ENCODE results near the gene ANO3.
"Not testable (repeated sequence)": the region's sequence is repeated elsewhere in the genome, so short reads cannot be mapped to it uniquely, and the experiment has no call there.

ANO3 gene

DNA sequence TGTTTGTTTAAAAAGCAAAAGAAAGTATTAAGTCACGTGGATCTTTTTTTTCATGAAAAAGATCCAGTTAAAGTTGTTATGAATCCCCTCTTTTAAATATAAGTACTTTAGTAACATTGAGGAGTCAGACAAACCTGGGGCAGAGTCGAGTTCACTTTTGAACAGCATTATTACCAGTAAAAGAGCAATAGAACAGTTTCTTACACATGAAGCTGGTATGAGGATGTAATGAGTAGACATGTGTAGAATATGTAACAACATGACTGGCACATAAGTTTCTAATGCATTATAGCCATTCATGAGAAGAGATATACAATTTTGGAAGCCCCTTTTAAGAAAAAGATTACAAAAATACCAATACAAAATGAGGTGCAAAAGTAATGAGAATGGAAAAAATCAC, 247.8 kb downstream of the ANO3 start:
- no peak for DNase-seq

- no peak for DNase-seq
These were observed 249.0 kb downstream of the ANO3 start for GRCh38 chr11:26580929-26581328.

- no peak for DNase-seq
These were observed 251.6 kb downstream of the ANO3 start for GRCh38 chr11:26583550-26583949.

DNA sequence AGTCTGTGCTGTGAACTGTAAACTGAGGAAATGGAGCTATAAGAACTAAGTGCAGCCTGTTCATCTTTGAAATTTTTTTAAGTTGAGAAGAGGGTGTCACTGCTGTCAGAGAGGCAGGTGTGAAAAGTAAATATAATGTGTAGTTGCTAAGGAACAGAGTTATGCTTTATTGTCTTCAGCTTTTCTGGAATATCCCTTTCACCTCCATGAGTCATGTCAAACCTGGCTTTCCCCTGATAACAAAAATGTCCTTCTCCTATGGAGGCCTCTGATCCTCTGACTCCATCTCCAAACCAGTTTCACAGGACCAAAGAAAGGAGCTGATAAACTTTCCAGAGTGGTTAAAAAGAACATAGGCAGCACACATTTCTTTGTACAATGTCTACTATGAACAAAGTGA, 252.9 kb downstream of the ANO3 start:
- DNase-seq: no peak

DNA sequence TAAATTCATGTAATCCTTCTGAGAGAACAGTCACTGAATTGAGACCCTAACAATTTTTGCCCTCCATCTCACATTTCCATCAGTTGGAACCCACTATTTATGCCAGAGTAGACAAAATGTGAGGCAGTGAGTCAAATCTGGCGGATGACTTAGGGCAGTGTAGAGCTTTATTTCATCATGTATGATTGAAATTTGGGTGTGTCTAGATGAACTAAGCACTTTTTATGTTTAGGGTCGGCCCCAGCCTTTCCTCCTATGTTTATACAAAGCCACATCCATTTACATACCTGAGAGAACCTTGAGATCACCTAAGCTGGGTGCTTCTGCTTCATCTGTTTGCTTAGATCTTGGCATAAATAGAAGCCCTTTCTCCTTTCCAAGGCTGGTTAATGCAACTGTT, 255.1 kb downstream of the ANO3 start:
- no peak for DNase-seq

DNA sequence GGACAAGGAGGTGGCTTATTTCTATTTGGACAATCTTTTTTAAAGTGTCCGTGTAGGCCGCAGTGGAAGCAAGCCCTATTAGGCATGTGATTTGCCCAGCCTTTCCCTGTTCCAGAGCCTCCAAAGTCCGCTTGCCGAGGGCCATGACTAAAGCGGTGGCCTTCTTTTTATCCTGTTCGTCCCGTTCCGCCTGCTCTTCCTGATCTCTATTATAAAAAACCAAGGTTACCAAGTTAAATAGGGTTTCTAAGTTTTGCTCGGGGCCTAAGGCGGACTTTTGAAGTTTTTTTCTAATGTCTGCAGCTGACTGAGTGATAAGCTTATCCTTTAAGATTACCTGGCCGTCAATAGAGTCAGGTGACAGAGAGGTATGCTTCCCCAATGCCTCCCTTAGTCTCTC, 261.8 kb downstream of the ANO3 start:
- DNase-seq: no peak

DNA sequence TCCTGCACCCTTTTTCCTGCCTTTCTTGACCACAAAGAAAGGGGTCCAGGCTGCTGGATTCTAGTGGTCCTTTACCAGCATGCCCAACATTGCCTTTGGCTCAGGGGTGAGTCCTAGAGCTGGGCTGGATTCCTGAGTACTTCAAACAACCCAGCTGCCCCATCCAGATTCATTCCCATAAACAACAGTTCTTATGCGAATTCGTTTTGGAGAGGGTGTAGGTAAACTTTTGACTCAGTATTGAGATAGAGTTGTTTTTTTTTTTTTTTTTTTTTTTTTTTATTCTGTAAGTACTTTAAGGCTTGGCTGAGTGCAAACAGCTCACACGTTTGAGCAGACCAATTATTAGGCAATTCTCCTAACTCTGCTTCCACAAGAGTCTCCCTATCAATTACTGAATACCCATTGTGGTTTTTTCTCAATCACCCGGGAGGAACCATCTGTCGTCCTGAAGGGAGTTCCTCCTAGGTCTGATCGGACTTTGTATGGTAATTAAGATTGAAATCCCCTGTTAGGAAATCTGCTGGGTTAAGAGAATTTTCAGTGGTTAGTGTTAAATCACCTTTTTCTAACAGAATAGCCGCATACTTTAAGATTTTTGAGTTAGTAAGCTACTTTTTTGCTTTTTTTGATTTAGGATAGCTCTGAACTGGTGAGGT, 263.4 kb downstream of the ANO3 start:
- DNase-seq: not testable (repeated sequence)

DNA sequence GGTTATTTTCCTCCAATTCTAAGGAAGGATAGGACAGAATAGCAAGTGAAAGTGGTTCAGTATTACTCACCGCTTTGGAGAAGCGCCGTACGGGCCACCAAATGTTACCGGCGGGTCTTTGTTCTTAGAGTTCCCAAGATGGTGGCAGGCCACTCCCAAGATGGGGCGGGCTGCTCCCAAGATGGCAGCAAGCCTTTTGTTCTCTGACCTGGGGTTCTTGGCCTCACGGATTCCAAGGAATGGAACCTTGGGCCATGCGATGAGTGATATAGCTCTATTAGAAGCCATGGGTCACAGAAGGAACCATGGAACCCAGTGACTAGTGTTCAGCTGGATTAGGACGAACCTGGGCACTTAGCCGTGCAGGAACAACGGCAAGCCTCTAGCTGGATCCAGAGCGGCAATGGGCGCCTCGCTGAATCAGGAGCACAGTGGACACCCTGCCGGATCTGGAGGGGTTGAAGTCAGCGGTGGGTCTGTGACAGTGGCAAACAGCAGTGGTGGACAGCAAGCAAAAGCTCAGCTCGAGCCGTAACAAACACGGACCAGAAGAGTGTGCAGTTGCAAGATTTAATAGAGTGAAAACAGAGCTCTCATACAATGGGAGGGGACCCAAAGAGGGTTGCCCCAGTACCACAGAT, 265.2 kb downstream of the ANO3 start:
- DNase-seq: not testable (repeated sequence)

- no peak for DNase-seq
These were observed 266.0 kb downstream of the ANO3 start for GRCh38 chr11:26597899-26598298.

GRCh38 chr11:26599425-26599824, 267.5 kb downstream of the ANO3 start:
- DNase-seq: no peak

DNA sequence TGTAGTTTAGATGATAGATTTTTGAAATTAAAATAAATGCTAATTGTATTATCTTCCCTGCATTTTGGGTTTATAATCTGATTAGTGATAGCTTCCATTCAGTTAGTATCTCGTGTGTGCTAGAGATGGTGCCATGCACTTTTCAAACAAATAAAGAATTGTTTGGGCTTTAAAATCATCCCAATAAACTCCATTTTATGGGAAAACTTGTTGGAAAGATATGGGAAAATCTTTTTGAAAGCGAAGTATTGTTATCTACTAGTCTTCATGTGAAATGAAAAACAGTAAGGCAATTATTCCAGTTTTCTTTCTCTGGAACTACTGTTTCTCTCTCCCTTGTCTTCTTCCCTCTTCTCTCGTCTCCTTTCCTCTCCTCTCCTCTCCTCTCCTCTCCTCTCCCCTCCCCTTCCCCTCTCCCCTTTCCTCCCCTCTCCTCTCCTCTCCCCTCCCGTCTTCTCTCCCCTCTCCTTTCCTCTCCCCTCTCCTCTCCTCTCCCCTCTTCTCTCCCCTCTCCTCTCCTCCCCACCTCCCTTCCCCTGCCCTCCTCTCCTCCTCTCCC, 268.0 kb downstream of the ANO3 start:
- DNase-seq: no peak

GRCh38 chr11:26607725-26608506, 276.0 kb downstream of the ANO3 start:
- no peak for DNase-seq

- DNase-seq: no peak
These were observed 276.7 kb downstream of the ANO3 start for GRCh38 chr11:26608507-26609146.

GRCh38 chr11:26613759-26614158, 281.8 kb downstream of the ANO3 start:
- DNase-seq: no peak

- no peak for DNase-seq
These were observed 286.5 kb downstream of the ANO3 start for GRCh38 chr11:26618441-26618840.

DNA sequence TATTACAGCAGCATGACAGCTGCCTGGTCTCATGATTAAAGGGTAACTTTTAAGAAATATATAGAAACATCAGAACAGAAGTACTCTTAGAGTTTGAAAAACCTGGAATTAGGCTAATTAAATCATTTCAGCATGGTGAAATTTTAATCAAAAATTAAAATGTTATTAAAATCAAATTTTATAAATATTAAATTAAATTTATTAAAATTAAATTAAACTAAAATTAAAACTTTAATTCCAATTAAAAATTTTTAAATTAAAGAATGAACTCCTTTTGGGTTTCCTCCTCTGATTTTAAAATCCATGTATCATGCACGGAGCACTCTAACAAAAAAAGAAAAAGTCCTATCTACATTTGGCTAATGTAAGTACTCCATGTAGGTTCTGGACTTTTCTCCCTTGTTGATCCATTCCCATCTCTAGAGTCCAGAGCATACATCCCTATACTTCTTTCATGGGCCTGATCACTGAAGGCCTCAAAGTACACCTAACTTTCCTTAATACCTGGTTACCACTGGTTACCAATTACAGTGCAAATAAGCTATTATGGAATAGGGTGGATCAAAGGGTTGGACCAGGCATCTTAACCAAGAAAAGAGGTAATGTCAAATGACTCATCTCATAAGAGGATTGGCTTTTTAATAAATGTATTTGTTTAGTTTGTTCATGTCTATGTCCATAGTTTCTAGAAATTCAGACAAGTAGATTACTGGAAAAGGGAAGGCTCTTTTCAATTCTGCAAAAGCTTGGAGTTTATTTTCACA, 288.5 kb downstream of the ANO3 start:
- no peak for DNase-seq

DNA sequence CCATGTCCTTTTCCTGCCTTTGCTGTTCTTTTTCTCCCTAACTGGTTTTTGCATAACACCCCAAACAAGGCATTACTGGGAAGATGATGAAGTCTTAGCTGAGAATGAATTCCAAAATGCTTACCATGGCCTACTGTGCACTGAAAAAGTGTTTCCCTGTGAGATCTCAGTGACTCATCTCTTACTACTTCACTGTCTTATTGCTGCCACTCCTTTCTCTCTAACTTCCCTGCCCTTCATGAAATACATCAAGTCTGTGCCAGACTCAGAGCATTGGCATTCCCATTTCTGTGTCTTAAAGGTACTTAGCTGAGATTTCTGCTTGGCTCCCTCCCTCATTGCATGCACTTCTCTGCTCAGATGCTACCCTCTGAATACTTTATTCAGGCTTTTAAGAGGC, 289.2 kb downstream of the ANO3 start:
- DNase-seq: no peak

DNA sequence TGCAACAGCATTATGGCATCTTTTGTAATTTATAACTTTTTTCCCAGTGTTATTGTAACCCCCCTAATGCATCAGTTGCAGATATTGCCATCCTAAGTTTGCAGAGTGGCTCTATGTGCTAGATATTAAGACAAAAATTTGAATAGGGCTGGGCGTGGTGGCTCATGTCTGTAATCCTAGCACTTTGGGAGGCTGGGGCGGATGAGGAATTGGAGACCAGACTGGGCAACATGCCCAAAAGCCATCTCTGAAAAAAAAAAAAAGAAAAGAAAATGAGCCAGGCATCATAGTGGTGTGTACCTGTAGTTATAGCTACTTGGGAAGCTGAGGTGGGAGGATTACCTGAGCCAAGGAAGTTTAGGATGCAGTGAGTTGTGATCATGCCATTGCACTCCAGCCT, 290.3 kb downstream of the ANO3 start:
- DNase-seq: no peak

- DNase-seq: no peak
These were observed 291.2 kb downstream of the ANO3 start for GRCh38 chr11:26623076-26623659.

DNA sequence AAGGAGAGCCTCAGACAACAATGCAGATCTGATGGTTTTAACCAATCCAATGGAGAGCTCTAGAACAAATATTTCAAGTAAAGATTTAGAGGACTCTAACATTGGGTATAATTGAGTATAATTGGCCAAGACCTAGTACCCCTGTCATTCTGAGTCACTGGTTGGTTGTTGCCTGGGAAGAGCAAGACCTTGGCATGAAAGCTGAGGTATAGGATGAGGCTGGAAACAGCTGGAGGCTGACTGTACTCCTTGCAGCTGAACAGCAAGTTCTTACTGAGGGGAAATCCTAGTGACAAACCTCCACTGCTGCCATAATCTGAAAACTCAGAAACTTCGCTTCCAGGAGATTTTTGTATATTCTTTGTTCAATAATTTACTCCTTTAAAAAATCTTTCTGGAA, 294.4 kb downstream of the ANO3 start:
- no peak for DNase-seq

GRCh38 chr11:26632691-26633159, 300.8 kb downstream of the ANO3 start:
- no peak for DNase-seq

GRCh38 chr11:26643314-26643713, 311.4 kb downstream of the ANO3 start:
- DNase-seq: not testable (repeated sequence)

Measured in SHP77 treated with DMSO at 0.1 percent for 48 hours (cell line).